H1 (cell line): ENCODE data around the gene SCAMP5. TPM values are rescaled to one million over a fixed set of nuclear protein-coding genes. Genes with fewer than 3 reads are reported as not detected.

Experiments
- GTF2F1 ChIP-seq: IDR thresholded peaks from 2 replicates; pipeline ENCODE4 v1.6.1; 2012; ENCODE audit warnings: low read depth, low read length, improper control_type of control experiment, borderline replicate concordance
- NRF1 ChIP-seq: IDR thresholded peaks from 2 replicates; pipeline ENCODE4 v1.6.1; 2011; ENCODE audit warnings: mild to moderate bottlenecking, low read depth, low read length, improper control_type of control experiment
- SP2 ChIP-seq: IDR thresholded peaks from 2 replicates; pipeline ENCODE4 v1.6.1; 2012; ENCODE audit warnings: mild to moderate bottlenecking, low read length, inconsistent platforms
- polyA plus RNA-seq, 7 experiments: library from polyadenylated mRNA; depleted of rRNA in 3 of 7; stranded (reverse) in 5 of 7; unstranded in 2 of 7; fragments of >200 nt in 5 of 7; fragments of 200-250 nt in 2 of 7; gene quantifications; 1 replicate in 5 of 7; 2 replicates in 1 of 7; 4 replicates in 1 of 7; pipeline versions ENCODE4 v1.2.1 to v1.2.3, GENCODE V29; 2011 to 2013; ENCODE audit warnings: missing spikeins in 2 of 7, mixed read lengths in 2 of 7
- total RNA-seq: library from RNA; stranded (reverse); fragmentation: NEBNext Ultra II Directional; extraction: Animal tissue kit (Norgen Biotek cat#: 25700); gene quantifications from 2 replicates; pipeline ENCODE4 v1.2.1, GENCODE V29; 2021

SCAMP5 gene
- total and polyA plus RNA-seq, 2 of the 8 experiments (the other 6 are each of a cell fraction or from before 2014, with no cell fraction given), result 55.4 to 94.7 TPM

- no peak for TF ChIP-seq NRF1
- no peak for TF ChIP-seq GTF2F1
- TF ChIP-seq SP2, result no peak
These were observed 33.1 kb upstream of the SCAMP5 start (continued) for GRCh38 chr15:74962219-74962618.
